ENCODE results near the gene SUPT5H.
"Not testable (repeated sequence)": the region's sequence is repeated elsewhere in the genome, so short reads cannot be mapped to it uniquely, and the experiment has no call there.

The SUPT5H gene

DNA sequence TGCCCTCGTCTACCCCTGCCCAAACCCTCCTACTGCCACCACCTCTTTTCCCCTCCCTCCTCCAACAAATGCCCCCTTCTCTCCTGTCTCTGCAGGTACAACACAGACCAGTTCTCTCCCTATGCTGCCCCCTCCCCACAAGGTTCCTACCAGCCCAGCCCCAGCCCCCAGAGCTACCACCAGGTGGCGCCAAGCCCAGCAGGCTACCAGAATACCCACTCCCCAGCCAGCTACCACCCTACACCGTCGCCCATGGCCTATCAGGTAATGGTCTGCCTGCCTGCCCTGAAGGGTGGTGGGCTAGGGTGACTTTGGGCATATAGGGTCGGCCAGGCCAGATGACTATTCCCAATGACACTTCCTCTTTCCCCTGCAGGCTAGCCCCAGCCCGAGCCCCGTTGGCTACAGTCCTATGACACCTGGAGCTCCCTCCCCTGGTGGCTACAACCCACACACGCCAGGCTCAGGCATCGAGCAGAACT, 28.8 kb downstream of the SUPT5H start:
- DNase-seq (ENCODE audit: low spot score): peak; percentile 78
- TF ChIP-seq, protein P1, sequence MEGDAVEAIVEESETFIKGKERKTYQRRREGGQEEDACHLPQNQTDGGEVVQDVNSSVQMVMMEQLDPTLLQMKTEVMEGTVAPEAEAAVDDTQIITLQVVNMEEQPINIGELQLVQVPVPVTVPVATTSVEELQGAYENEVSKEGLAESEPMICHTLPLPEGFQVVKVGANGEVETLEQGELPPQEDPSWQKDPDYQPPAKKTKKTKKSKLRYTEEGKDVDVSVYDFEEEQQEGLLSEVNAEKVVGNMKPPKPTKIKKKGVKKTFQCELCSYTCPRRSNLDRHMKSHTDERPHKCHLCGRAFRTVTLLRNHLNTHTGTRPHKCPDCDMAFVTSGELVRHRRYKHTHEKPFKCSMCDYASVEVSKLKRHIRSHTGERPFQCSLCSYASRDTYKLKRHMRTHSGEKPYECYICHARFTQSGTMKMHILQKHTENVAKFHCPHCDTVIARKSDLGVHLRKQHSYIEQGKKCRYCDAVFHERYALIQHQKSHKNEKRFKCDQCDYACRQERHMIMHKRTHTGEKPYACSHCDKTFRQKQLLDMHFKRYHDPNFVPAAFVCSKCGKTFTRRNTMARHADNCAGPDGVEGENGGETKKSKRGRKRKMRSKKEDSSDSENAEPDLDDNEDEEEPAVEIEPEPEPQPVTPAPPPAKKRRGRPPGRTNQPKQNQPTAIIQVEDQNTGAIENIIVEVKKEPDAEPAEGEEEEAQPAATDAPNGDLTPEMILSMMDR (IDR thresholded peaks at IDR 0.05; ENCODE audit: extremely low read depth, insufficient read depth, missing control alignments): peak; percentile 81

DNA sequence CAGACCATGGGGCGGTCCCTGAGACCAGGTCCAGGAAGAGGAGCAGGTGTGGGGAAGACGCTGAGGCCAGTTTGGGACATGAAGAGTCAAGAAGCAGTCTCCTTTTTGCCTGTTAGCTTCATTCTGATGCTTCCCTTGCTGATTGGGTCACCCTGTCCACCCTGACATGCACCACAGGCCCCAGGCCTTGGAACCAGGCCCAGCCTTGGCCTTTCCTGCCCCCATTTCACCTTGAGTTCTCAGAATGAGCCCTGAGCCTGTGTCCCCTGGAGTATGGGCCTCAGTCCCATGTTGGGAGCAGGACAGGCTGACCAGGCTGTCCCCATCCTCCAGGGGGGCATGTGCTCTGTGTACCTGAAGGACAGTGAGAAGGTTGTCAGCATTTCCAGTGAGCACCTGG, 30.4 kb downstream of the SUPT5H start:
- DNase-seq (ENCODE audit: low spot score): no peak
- in situ Hi-C loops (cut with MboI; ENCODE audit: low pct_unique_long_range_greater_than_20kb, low sequenced_read_pairs, unreplicated experiment): no loop called here

More for the DNA sequence above, 28.8 kb downstream of the SUPT5H start:
- in situ Hi-C loops (cut with MboI; ENCODE audit: low pct_unique_long_range_greater_than_20kb, low sequenced_read_pairs, unreplicated experiment): no loop called here

GRCh38 chr19:39479319-39479801, 34.0 kb downstream of the SUPT5H start:
- in situ Hi-C loops (cut with MboI; ENCODE audit: low pct_unique_long_range_greater_than_20kb, low sequenced_read_pairs, unreplicated experiment); DNase-seq (ENCODE audit: low spot score): not testable (repeated sequence)

More for the DNA sequence above, 30.4 kb downstream of the SUPT5H start:
- TF ChIP-seq, protein P1 (IDR thresholded peaks at IDR 0.05; ENCODE audit: extremely low read depth, insufficient read depth, missing control alignments): no peak

DNA sequence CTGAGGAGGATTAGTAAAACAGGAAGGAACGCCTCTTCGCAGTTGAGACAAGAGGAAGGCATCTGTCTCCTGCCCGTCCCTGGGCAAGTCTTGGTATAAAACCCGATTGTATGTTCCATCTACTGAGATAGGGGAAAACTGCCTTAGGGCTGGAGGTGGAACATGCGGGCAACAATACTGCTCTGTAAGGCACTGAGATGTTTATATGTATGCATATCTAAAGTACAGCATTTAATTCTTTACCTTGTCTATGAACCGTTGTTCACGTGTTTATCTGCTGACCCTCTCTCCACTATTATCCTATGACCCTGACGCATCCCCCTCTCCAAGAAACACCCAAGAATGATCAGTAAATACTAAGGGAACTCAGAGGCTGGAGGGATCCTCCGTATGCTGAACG, 34.5 kb downstream of the SUPT5H start:
- in situ Hi-C loops (cut with MboI; ENCODE audit: low pct_unique_long_range_greater_than_20kb, low sequenced_read_pairs, unreplicated experiment): no loop called here
- TF ChIP-seq, protein P1 (IDR thresholded peaks at IDR 0.05; ENCODE audit: extremely low read depth, insufficient read depth, missing control alignments): no peak

GRCh38 chr19:39480337-39481228, 35.2 kb downstream of the SUPT5H start, which contains the start of gene TIMM50:
Gene TIMM50 (plus strand): TSS chr19:39480838. CDS start chr19:39480854, 16 bp downstream.
- peak; percentile 94 for DNase-seq (ENCODE audit: low spot score)
- TF ChIP-seq, protein P1 (IDR thresholded peaks at IDR 0.05; ENCODE audit: extremely low read depth, insufficient read depth, missing control alignments): no peak
- in situ Hi-C loops (cut with MboI; ENCODE audit: low pct_unique_long_range_greater_than_20kb, low sequenced_read_pairs, unreplicated experiment): no loop called here

More for the DNA sequence above, 34.5 kb downstream of the SUPT5H start:
- no peak for DNase-seq (ENCODE audit: low spot score)

DNA sequence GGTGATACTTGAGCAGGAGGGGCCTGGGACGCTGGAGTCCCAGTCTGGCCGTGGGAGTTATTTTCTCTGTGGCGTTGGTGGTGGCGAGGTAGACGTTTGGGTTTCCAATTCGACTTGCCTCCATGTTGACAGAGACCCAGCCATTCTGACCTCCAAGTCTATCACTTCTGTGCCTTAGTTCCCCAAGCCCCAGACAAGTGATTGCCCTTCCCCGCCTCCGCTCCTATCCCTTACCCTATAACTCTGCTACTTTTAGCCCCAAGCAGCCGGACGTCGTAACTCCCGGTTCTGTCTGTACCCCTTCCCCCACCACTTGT, 35.8 kb downstream of the SUPT5H start:
- no peak for DNase-seq (ENCODE audit: low spot score)
- TF ChIP-seq, protein P1 (IDR thresholded peaks at IDR 0.05; ENCODE audit: extremely low read depth, insufficient read depth, missing control alignments): no peak
- in situ Hi-C loops (cut with MboI; ENCODE audit: low pct_unique_long_range_greater_than_20kb, low sequenced_read_pairs, unreplicated experiment): no loop called here

DNA sequence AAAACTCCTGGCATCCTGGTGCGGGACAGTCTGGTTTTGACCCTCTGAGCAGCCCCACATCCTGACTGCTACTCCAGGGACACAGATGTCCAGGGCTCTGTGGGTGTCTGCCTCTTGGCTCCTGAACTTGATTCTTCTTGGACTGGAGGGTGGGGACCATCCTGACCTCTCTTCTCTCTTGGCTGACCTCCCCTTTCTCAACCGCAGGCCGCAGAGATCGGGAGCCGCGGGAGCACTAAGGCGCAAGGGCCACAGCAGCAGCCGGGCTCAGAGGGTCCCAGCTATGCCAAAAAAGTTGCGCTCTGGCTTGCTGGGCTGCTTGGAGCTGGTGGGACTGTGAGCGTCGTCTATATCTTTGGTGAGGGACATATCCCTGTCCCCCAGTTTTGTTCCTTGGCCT, 36.3 kb downstream of the SUPT5H start:
- TF ChIP-seq, protein P1 (IDR thresholded peaks at IDR 0.05; ENCODE audit: extremely low read depth, insufficient read depth, missing control alignments): no peak
- no peak for DNase-seq (ENCODE audit: low spot score)
- in situ Hi-C loops (cut with MboI; ENCODE audit: low pct_unique_long_range_greater_than_20kb, low sequenced_read_pairs, unreplicated experiment): no loop called here
